Upper lobe of right lung (tissue), 1 donor: Measurements from ENCODE around the gene TINAGL1. TPM values are rescaled to one million over a fixed set of nuclear protein-coding genes. Genes with fewer than 3 reads are reported as not detected.

ENCODE experiments used
- ATAC-seq: fragments of 200-7000 bp; cut with Tn5 transposase; one replicate; pipeline ENCODE4 v1.9.1; 2020; ENCODE audit warnings: mild to moderate bottlenecking, moderate library complexity
- DNase-seq: peaks from one replicate; pipeline ENCODE4 v3.0.0-alpha.2; 2020
- H3K27ac ChIP-seq: fragments of 200-600 bp; one replicate; pipeline ENCODE4 v1.8.0; 2022
- H3K27me3 ChIP-seq: fragments of 200-600 bp; one replicate; pipeline ENCODE4 v1.8.0; 2022; ENCODE audit warnings: mild to moderate bottlenecking
- H3K36me3 ChIP-seq: fragments of 200-600 bp; one replicate; pipeline ENCODE4 v1.8.0; 2022
- H3K4me1 ChIP-seq: fragments of 200-600 bp; one replicate; pipeline ENCODE4 v1.8.0; 2022
- H3K4me3 ChIP-seq: fragments of 200-600 bp; one replicate; pipeline ENCODE4 v1.8.0; 2022; ENCODE audit warnings: mild to moderate bottlenecking
- H3K9me3 ChIP-seq: fragments of 200-600 bp; one replicate; pipeline ENCODE4 v1.8.0; 2022
- intact Hi-C: fragments of 100-400 bp; cut with DNase I; formaldehyde crosslinking; loops from one replicate; pipeline ENCODE4 v1.11.0; 2022
- total RNA-seq: library from RNA; stranded (reverse); fragmentation: NEBNext Ultra II Directional; extraction: Animal tissue kit (Norgen Biotek cat#: 25700); gene quantifications from one replicate; pipeline ENCODE4 v1.2.1, GENCODE V29; 2021
- TF ChIP-seq, protein P1 (sequence below): fragments of 200-600 bp; IDR thresholded peaks from one replicate; pipeline ENCODE4 v1.8.0; 2022; ENCODE audit warnings: antibody characterized with exemption
- donor health status: DM: no; HTN: yes; CAD: no; lungs with severe emphysema.

The TINAGL1 gene
- total RNA-seq, 1 donor from 2014 or later = 154 TPM

DNA sequence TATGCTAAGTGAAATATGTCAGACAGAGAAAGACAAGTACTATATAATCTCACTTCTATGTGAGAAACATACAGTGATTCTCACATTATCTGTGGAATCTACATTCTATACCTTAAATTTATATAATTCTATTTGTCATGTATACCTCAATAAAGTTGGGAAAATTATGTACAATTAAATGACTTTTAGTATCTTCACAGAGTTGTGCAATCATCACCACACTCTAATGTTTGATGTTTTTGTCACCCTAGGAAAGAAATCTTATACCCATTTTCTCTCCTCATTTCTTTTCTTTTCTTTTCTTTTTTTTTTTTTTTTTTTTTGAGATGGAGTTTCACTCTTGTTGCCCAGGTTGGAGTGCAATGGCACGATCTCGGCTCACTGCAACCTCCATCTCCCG is 37.0 kb upstream of the TINAGL1 start:
- intact Hi-C loops = no loop called here
- H3K4me1 ChIP-seq = no peaks in the 10 kb centered on the region
- H3K27me3 ChIP-seq = peaks cover 6% of the 10 kb centered on the region
- ATAC-seq (no peak), DNase-seq (no peak)
- no peaks in the 10 kb centered on the region for H3K9me3 ChIP-seq
- H3K27ac ChIP-seq = no peak overlapping the region
- no peak overlapping the region for H3K4me3 ChIP-seq
- no peaks in the 10 kb centered on the region for H3K36me3 ChIP-seq
- TF ChIP-seq, protein P1, sequence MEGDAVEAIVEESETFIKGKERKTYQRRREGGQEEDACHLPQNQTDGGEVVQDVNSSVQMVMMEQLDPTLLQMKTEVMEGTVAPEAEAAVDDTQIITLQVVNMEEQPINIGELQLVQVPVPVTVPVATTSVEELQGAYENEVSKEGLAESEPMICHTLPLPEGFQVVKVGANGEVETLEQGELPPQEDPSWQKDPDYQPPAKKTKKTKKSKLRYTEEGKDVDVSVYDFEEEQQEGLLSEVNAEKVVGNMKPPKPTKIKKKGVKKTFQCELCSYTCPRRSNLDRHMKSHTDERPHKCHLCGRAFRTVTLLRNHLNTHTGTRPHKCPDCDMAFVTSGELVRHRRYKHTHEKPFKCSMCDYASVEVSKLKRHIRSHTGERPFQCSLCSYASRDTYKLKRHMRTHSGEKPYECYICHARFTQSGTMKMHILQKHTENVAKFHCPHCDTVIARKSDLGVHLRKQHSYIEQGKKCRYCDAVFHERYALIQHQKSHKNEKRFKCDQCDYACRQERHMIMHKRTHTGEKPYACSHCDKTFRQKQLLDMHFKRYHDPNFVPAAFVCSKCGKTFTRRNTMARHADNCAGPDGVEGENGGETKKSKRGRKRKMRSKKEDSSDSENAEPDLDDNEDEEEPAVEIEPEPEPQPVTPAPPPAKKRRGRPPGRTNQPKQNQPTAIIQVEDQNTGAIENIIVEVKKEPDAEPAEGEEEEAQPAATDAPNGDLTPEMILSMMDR = no peak

DNA sequence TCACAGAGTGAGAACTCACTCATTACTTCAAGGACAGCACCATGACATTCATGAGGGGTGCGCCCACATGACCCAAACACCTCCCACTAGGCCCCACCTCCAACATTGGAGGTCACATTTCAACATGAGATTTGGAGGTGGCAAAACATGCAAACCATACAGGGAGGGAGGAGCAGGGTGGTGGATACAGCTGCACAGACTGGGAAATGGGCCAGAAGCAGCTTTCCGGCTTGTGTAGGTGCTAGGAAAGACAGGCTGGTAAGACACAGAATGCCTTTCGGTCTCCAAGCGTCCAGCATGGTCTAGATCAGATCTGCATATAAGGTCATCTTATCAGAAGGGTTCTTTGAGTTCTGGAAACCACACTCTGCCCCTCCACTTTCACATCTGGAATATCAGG is 35.1 kb upstream of the TINAGL1 start:
- H3K36me3 ChIP-seq = no peaks in the 10 kb centered on the region
- no peaks in the 10 kb centered on the region for H3K4me1 ChIP-seq
- no peaks in the 10 kb centered on the region for H3K27me3 ChIP-seq
- no peaks in the 10 kb centered on the region for H3K9me3 ChIP-seq
- no peak overlapping the region for H3K27ac ChIP-seq
- no peak overlapping the region for H3K4me3 ChIP-seq
- DNase-seq (no peak), ATAC-seq (no peak)
- intact Hi-C loops = no loop called here
- TF ChIP-seq, protein P1 = no peak

DNA sequence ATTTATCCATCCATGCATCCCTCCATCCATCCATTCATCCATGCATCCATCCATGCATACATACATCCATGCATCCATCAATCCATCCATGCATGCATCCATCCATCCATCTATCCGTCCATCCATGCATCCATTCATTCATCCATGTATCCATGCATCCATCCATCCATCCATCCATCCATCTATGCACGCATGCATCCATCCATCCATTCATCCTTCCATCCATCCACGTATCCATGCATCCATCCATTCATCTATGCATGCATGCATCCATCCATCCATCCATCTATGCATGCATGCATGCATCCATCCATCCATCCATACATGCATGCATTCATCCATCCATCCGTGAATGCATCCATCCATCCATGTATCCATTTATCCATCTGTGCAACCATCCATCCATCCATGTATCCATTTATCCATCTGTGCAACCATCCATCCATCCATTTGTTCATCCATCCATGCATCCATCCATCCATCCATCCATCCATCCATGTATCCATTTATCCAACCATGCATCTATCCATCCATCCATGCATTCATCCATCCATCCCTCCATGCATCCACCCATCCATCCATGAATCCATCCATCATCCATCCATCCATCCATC is 30.3 kb upstream of the TINAGL1 start:
- H3K27me3 ChIP-seq = no peaks in the 10 kb centered on the region
- no peaks in the 10 kb centered on the region for H3K9me3 ChIP-seq
- no peak overlapping the region for H3K4me3 ChIP-seq
- no peak for DNase-seq
- H3K27ac ChIP-seq = no peak overlapping the region
- intact Hi-C loops = no loop called here
- no peak for ATAC-seq
- TF ChIP-seq, protein P1 = no peak
- no peaks in the 10 kb centered on the region for H3K36me3 ChIP-seq
- peaks cover 12% of the 10 kb centered on the region for H3K4me1 ChIP-seq

DNA sequence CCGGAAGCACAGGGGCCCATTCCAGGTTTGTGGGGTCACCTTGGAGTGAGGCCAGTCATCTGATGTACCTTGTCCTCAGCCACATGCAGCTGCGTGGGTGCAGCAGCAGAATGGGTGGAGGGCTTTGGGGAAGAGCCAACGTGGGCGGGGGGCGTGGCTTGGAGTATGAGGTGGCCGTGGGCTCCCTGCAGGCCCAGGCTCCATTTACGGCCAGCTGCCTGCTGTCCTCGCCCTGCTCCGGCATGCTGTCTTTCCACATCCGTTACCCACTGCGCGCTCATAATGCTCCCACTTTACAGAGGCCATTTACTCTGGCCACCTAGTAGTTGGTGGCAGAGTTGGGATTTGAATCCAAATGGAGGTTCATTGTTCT is 27.8 kb upstream of the TINAGL1 start:
- H3K27me3 ChIP-seq = no peaks in the 10 kb centered on the region
- intact Hi-C loops = no loop called here
- TF ChIP-seq, protein P1 = no peak
- H3K36me3 ChIP-seq = no peaks in the 10 kb centered on the region
- DNase-seq (no peak), ATAC-seq (peak; percentile 3)
- no peak overlapping the region for H3K27ac ChIP-seq
- H3K4me1 ChIP-seq = peaks cover 12% of the 10 kb centered on the region
- H3K9me3 ChIP-seq = no peaks in the 10 kb centered on the region
- H3K4me3 ChIP-seq = no peak overlapping the region

DNA sequence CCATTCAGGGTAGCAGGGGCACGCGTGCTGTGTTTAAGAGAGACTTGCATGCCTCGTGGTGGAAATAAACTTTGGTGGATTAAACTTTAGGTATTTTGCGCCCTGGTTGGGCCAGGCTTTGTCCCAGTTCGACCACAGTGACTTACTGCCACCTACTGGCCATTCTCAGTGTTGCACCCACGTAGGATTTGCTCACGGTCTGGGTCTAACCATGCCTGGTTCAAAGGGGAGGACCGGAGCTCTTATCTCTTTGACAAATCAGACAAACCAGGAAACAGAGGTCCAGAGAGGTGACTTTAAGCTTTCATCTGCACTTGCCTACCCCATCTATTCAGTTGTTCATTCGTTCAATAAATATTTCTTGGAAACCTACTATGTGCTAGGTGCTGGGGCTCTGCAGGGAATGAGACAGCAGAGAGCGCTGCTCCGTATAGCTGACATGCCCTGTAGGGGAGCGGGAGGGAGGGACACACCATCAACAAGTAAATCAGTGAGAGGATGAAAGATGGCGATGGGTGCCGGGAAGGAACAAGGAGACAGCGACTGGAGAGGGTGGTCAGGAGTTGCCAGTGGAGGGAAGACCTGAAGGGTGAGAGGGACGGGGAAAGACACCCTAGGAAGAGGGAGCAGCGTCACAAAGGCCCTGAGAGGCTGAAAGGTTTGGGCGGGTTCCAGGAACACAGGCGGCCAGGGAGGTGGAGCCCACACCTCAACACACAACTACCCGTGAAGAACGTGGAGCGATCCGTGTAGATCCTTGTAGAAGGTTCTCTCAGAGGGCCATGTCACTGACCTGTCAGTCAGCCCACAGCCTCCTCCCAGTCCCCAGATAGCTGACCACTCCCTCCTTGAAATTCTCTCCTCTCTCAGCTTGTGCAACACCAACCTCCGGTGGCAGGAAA is 27.2 kb upstream of the TINAGL1 start:
- Histone ChIP-seq H3K4me1 (peaks cover 12% of the 10 kb centered on the region), H3K27me3 (no peaks in the 10 kb centered on the region), H3K4me3 (peak overlapping the region; percentile 17), H3K36me3 (no peaks in the 10 kb centered on the region), H3K27ac (no peak overlapping the region), H3K9me3 (no peaks in the 10 kb centered on the region)
- DNase-seq (peak; percentile 84), ATAC-seq (peak; percentile 98)
- intact Hi-C loops = no loop called here
- TF ChIP-seq, protein P1 = peak; percentile 97
